HG02763 (cell line): ENCODE data around the gene MLH1.
"Not testable (repeated sequence)": the region's sequence is repeated elsewhere in the genome, so short reads cannot be mapped to it uniquely, and the experiment has no call there.

Source experiments
- ATAC-seq: cut with Tn5 transposase; IDR thresholded peaks from one replicate; pipeline ENCODE4 v1.9.1; 2021; ENCODE audit warnings: mild to moderate bottlenecking, moderate library complexity; ENCODE audit not compliant: unreplicated experiment

MLH1 gene

DNA sequence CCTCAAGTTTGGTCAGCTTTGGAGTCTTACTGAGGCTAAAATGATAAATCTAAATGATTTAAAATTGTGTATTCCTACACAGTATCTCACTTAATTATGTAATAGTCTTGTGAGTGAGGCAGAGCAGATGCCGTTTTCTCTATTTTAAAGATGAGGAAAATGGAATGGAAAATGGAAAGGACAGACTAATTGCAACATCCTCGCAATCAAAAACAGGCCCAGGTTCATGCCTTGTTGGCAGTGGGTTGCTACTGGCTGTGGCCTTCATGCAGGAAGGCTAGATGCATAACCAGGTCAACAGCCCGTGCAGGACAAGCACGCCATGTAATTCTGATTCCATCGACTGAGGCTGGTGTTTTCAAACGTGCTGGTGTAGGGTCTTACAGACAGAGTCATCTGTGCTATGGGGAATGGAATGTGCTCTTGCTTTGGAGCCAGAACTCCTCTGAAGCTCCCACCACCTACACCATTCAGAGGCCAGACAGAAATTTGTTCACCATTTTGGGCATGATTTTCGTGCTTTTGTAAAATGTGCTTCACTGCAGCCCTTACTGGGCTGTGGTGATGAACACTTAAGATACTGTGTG, 37.9 kb downstream of the MLH1 start:
- ATAC-seq, result no peak

DNA sequence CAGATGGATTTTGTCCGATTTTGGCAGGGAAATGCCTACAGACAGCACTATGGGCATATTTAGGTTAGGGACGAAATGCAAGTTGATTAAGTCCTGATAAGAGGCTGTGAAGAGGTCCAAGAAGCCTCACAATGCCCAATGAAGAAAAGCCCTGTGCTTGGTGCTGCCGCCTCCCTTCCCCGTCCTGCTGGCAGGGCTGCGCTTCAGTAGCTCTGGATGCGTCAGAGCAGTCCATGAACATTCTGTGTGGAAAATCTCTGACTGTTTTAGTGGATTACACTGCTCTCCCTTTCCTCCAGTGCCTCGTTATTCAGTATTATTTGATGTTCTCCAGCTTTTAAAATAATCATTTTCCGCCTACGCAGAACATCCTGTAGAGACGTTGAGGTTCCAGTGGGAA, 39.6 kb downstream of the MLH1 start:
- ATAC-seq, result no peak

DNA sequence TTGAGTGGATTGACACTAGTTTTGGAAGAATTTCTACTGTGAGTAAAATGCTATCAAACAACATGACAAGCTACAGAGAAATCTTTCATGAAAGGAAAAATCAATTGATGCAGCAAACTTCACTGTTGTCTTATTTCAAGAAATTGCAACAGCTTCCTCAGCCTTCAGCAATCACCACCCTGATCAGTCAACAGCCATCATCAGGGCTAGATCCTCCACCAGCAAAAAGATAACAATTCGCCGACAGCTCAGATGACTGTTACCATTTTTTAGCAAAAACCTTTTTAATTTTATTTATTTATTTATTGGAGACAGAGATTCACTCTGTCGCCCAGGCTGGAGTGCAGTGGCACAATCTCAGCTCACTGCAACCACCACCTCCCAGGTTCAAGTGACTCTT, 44.0 kb downstream of the MLH1 start:
- no peak for ATAC-seq

DNA sequence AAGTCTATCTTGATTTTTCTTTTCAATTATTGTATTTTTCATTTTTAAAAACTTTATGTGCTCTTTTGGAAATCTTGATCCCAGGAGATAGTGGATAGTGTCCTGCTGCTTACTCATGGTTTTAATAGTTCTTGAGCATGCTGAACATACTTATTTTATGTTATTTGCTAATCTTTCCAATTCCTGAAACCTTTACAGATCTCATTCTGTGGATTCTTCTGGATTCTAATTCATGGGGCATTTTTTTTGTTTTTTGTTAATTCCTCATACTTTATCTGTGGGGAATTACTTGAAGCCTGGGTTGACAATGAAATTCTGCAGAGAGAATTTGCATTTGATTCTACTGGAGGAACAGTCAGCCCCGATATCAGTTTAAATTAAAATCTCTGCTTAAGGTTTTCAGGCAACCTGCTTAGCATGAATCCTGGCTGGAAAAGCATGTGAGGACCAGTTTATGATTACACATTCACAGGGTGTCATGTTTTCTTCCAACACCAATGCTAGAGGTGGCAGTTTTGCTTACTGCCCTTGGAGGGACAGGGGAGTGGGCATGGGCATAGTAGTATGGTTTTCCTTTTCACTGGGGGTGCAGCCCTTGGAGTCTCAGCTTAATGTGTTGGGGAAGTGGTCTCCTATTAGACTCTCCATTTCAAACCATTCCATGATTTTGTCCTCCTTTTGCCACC, 46.0 kb downstream of the MLH1 start:
- no peak for ATAC-seq

DNA sequence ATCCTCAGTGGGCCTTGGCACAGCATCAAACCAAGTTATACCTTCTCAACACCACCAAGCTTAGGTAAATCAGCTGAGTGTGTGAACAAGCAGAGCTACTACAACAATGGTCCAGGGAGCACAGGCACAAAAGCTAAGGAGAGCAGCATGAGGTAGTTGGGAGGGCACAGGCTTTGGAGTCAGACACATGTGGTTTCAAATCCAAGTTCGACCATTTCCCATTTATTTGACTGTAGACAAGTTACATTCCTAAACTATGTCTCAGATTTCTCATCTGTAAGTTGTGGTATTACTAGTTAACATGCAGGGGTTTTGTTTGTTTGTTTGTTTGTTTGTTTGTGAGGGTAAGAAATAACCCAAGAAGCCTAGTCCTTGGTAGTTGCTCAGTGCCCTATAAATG, 46.9 kb downstream of the MLH1 start:
- no peak for ATAC-seq

DNA sequence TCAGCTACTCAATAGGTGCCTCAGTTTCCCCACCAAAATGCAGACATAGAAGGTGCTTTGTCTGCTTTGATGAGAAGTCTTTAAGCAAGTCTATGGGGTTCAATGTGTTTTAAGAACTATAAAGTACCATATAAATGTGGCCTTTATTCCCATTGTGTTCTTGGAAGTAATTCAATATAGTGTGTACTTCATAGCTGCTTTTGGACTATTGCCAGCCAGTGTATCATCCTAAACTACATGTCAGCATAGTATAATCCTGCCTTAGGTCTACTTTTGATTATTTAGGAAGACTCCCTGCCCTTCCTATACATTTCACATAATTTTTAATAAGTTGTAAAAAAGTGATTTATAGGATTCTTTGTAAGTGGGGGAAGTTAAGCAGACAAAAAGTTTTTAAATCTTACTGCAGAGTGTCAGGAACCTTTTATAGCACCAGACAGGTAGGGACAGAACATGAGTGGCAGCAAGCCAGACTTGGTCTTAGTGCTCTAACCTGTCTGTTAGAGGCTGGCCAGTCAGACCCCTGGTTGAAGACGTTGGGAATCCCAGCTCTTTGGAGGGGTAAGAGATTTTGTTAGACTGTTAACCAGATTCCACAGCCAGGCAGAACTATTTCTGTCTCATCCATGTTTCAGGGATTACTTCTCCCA, 48.4 kb downstream of the MLH1 start:
- no peak for ATAC-seq

DNA sequence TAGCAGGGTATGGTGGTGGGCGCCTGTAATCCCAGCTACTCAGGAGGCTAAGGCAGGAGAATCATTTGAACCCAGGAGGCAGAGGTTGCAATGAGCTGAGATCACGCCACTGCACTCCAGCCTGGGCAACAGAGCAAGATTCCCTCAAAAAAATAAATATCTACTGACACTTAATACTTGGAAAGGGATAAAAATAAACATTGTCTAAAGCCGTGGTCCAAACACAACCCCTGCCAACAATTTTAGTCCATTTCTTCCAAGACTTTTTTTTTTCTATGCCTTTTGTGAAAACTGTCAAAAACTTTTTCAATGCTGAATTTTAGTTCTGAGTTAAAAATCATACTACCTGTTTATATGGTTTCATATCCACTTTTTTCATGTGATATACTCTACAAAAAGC, 49.4 kb downstream of the MLH1 start:
- not testable (repeated sequence) for ATAC-seq

DNA sequence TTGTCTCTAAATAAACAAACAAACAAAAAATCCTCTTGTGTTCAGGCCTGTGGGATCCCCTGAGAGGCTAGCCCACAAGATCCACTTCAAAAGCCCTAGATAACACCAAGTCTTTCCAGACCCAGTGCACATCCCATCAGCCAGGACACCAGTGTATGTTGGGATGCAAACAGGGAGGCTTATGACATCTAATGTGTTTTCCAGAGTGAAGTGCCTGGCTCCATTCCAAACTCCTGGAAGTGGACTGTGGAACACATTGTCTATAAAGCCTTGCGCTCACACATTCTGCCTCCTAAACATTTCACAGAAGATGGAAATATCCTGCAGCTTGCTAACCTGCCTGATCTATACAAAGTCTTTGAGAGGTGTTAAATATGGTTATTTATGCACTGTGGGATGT, 57.0 kb downstream of the MLH1 start:
- no peak for ATAC-seq

DNA sequence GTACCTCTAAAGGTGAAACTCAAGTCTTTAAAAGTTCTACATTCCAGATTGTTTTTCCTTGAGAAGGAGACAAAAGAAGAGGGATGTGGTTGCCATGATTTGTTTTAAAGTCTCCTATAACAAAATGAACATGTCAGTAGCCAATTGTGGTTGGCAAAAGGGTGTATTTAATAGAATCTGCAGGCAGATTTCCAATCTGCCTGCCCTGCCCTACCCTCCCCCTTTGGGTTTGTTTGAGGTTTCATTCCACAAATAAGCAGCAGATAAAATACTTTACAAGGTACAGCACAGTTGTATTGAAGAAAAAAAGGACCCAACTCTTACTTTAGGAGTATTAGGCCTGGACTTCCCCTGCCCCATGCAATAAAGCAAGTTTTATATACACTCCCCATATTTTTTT, 59.5 kb downstream of the MLH1 start:
- ATAC-seq, result no peak

DNA sequence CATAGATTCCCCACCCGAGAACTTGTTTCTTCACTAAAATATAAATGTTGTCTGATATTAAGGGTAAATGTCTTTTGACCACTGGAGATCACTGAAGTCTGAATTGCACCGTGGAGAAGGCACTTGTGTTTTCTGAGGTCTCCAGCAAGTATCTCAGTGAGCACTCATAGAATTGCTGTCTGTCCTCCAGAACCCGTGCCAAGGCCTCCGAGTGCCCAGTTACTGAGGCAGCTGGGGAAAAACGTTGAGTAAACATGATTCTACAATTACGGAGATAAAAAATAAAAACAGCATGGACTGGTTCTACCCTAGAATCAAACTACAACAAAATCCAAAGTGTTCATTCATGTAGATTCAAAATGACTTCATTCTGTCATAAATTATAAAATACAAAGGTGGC, 60.0 kb downstream of the MLH1 start:
- ATAC-seq, result no peak

DNA sequence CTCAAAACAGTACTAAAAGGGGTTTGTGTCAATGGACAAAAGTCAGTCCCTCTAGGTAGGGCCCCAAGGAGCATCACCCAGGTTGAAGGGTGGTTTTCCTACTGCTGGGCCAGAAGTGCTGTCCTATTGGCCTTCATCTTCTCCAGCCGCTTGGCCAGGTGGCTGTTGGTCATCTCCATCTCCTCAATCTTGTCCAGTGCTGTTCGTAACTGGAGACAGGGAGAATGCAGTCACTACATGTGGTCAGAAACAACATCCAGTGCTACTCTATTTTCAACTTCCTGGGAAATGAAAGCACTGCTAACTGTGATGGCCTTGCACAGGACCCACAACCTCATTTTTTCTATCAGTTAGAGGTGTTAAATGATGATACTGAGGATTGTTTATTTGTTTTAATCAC, 60.4 kb downstream of the MLH1 start:
- no peak for ATAC-seq

DNA sequence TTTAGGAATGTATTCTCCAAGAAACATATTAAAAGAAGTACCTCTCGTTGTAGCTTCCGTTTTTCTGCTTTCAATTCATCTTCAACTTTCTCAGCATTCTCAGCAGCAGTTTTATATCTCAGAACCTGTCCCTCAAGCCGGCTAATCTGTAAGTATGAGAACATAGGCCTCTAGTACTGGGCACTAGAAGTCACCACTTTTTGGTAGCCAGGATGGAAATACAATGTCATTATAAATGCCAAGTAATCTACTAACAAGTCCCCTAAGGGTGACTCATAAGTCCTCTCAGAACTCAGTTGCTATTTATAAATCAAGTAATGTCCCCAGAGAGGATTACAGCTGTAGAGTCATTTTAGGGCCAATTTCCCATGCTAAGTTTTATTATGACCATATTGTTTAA, 61.1 kb downstream of the MLH1 start:
- peak; percentile 54 for ATAC-seq

DNA sequence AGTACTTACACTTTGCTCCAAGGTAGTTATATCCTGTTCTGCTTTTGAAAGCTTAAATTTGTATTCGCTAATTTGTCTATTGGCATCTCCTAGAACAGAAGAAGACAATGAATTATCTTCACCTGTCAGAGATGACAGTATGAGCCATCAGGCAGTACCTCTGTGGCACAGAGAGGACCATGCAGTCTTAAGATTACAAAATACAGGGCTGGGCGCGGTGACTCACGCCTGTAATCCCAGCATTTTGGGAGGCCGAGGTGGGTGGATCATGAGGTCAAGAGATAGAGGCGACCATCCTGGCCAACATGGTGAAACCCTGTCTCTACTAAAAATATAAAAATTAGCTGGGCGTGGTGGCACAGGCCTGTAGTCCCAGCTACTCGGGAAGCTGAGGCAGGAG, 61.8 kb downstream of the MLH1 start:
- not testable (repeated sequence) for ATAC-seq

DNA sequence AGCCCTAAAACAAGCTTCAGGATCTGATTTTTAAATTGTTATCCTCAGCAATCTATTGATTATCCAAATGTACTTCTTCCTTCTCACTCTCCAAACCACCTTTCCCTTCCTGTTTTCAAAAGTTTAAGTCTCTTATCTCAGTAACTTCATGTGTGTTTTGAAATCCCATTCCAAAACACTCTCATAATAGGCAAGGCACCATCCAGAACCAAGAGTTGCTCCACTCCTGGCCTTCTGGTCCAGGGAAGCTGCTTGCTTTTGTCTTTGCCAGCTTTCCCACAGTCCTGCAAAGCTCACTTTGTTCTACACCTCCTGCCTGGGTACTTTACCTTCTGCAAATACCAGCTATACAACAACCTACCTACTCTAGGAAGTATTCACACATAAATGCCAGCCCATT, 63.5 kb downstream of the MLH1 start:
- no peak for ATAC-seq

DNA sequence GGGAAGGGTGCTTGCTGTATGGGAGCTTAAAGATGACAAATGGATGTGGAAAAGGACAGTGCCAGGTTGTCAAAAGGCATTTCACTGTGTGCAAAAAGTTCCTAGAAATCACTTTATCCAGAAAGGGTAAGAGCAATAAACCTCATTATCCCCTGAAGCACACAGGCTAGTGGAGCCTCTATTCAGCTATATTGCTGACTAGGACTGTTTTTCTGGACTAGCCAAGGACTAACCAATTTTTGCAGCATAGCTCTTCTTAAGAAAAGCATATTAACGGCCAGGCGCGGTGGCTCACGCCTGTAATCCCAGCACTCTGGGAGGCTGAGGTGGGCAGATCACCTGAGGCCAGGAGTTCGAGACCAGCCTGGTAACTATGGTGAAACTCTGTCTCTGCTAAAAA, 64.8 kb downstream of the MLH1 start:
- ATAC-seq, result no peak

DNA sequence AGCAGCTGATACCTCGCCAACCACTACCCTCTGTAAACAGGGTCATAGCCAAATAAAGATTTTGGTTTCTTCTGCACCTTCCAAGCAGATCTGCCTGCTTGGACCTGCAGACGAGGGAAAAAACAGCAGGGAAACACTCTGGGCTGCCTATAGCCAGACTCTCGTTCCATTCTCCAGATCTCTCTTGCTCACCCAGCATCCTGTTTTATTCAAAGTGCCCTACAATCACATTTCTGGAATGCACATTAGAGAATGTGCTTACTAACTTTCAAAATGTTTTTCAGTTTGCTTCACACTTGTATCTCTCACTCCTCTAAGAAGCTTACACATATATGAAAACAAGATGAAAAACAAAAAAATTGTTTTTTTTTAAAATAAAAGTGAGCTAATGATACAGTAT, 71.4 kb downstream of the MLH1 start:
- no peak for ATAC-seq

DNA sequence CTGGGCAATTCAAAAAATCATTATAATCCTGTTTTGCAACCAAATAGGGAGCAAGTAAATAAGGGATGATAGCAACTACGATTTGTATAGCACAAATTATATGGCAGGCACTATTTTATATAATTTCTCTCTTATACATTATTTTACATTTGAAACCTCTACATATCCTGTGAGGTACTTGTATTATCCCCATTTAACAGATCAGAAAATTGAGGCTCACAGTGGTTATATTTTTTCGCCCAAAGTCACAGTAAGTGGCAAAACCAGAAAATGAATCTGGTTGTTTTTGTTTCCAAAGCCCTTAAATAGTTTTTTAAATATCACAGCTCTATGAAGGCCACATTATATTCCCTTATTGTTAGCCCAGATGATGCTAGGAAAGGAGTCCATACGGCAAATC, 74.3 kb downstream of the MLH1 start:
- ATAC-seq, result no peak

DNA sequence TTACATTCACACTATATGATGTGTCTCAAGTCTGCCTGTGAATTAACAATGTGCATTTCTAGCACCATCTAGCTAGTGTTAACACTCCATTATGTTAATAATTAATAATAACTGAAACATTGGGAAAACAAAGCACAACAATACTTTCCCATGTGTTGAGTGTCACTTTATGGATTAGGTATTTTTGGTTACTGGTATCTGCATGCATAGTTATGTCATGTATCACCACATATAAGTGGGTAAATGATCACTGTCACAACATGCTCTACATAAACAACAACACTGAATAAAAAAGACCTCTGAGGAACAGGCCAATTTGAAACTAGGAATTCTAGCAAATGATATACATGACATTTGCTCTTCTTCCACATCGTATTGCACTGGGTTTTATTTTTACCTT, 74.7 kb downstream of the MLH1 start:
- no peak for ATAC-seq

DNA sequence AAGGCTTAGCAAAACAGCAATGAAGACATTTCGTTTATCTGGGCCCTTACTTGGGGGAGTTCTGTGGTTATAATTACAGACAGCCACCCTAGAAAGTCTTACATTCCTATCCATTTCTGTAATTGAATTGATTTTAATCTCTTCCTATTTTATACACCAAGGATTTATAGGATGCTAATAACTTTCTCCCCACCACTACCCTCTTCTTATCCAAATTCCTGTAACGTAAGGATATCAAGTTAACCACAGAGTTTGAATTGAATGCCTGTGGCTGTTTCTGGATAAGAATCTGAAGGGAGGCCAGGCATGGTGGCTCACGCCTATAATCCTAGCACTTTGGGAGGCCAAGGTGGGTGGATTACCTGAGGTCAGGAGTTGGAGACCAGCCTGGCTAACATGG, 78.6 kb downstream of the MLH1 start:
- no peak for ATAC-seq

DNA sequence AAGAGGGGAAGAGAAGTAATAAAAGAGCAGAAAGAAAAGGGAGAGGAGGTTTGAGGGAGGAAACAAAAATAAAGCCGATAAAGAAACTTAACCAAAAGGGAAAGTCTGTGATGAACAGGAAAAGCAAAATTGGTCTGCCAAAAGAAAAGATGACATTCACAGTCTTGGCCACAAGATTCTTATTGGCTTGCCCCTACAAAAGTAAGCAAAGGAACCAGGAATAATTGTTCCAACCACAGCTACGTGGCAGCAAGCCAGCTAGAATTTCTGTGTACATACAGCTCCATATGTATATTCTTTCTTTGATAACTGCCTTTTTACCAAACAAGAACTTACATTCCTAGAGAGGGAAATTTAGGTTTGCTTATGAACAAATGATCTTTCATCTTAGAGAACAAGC, 79.6 kb downstream of the MLH1 start:
- no peak for ATAC-seq

DNA sequence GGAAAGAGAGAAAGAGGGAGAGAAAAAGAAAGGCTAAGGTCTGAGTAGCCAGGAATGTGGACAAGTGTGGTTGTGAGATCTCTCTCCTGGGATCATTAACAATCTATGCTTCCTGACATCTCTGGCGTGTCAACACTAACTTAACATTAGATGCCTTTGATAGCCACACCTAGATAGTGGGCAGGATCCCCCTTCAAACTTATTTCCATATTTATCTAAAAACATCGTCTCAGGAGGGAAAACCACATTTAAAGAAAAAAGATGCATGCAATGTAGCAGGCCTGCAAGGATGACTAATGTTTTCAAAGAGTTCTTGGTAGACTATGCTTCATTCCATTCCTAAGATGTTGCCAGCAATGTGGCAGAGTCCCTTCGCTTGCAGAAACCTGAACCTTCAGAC, 80.9 kb downstream of the MLH1 start:
- no peak for ATAC-seq

DNA sequence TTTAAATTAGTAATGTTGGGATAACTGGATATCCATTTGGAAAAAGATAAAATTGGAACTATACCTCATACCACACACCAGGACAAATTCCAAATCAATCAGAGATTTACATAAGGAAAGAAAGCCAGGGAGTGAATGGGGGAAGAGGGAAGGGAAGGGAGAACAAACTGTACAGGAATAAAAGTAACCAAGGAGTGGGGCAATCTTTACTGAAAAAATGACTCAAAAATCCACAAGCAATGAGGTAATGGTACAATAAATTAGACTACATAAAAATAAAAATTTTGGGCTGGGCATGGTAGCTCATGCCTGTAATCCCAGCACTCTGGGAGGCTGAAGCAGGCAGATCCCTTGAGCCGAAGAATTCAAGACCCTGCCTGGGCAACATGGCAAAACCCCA, 82.6 kb downstream of the MLH1 start:
- ATAC-seq, result no peak

DNA sequence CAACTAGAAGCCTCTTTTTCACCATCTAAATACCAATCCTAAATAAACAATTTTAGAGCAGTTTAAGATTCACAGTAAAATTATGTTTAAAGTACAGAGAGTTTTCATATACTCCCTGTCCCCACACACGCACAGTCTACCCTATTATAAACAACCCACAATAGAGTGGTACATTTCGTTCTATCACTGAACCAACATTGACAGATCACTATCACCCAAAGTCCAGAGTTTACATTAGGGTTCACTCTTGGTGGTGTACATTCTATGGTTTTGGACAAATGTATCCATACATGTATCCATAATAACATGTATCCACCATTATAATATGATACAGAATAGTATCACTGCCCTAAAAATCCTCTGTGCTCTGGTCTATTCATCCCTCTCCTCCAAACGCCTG, 89.0 kb downstream of the MLH1 start:
- ATAC-seq, result no peak
